NB4 (cell line): Measurements from ENCODE around the gene BHLHE23.

ENCODE experiments used
- CTCF ChIP-seq: IDR thresholded peaks from one replicate; pipeline ENCODE4 v1.5.1; 2012; ENCODE audit warnings: low read depth, low read length
- MAX ChIP-seq: IDR thresholded peaks from 2 replicates; pipeline ENCODE4 v1.6.1; 2011; ENCODE audit warnings: low read depth, low read length
- POLR2A ChIP-seq: IDR thresholded peaks from 2 replicates; pipeline ENCODE4 v1.6.1; 2011; ENCODE audit warnings: mild to moderate bottlenecking; ENCODE audit not compliant: insufficient read length; ENCODE audit errors: extremely low read depth

GRCh38 chr20:63026582-63027165, 19.9 kb upstream of the BHLHE23 start:
- TF ChIP-seq POLR2A: no peak
- TF ChIP-seq CTCF: no peak
- no peak for TF ChIP-seq MAX
